RWPE2 (cell line): Measurements from ENCODE around the gene LARP6.
A peak's percentile ranks its signal among the peaks of the same experiment; 100 is the strongest.

ENCODE experiments used
- ATAC-seq: fragments of 200-7000 bp; cut with Tn5 transposase; 3 replicates; pipeline ENCODE4 v1.9.1; 2021; ENCODE audit warnings: low read depth
- DNase-seq: peaks from one replicate; pipeline ENCODE4 v3.0.0-alpha.2; 2020; ENCODE audit warnings: low spot score
- H3K27ac ChIP-seq: fragments of 450-650 bp; 2 replicates; pipeline ENCODE4 v1.5.1; 2017; ENCODE audit warnings: mild to moderate bottlenecking; ENCODE audit not compliant: poor library complexity, severe bottlenecking
- H3K27me3 ChIP-seq: fragments of 250-450 bp; sonication (Bioruptor Pico); 2 replicates; pipeline ENCODE4 v1.5.1; 2021; ENCODE audit warnings: mild to moderate bottlenecking, moderate library complexity; ENCODE audit not compliant: insufficient read depth, poor library complexity, severe bottlenecking
- H3K36me3 ChIP-seq: fragments of 250-450 bp; sonication (Bioruptor Pico); 2 replicates; pipeline ENCODE4 v1.5.1; 2020; ENCODE audit warnings: low read depth, mild to moderate bottlenecking, moderate library complexity
- H3K4me1 ChIP-seq: fragments of 250-450 bp; sonication (Bioruptor Pico); 2 replicates; pipeline ENCODE4 v1.5.1; 2021; ENCODE audit warnings: mild to moderate bottlenecking, moderate library complexity; ENCODE audit not compliant: insufficient read depth, poor library complexity, severe bottlenecking
- H3K4me3 ChIP-seq: fragments of 250-450 bp; sonication (Bioruptor Pico); 2 replicates; pipeline ENCODE4 v1.5.1; 2021; ENCODE audit warnings: mild to moderate bottlenecking, moderate library complexity; ENCODE audit not compliant: severe bottlenecking
- H3K9me3 ChIP-seq: fragments of 250-450 bp; sonication (Bioruptor Pico); 2 replicates; pipeline ENCODE4 v1.5.1; 2021; ENCODE audit warnings: mild to moderate bottlenecking, moderate library complexity; ENCODE audit not compliant: severe bottlenecking
- TF ChIP-seq, protein P1 (sequence below): fragments of 450-650 bp; IDR thresholded peaks from one replicate; pipeline ENCODE4 v1.5.1; 2017; ENCODE audit warnings: mild to moderate bottlenecking, moderate library complexity; ENCODE audit not compliant: poor library complexity, severe bottlenecking

The LARP6 gene

DNA sequence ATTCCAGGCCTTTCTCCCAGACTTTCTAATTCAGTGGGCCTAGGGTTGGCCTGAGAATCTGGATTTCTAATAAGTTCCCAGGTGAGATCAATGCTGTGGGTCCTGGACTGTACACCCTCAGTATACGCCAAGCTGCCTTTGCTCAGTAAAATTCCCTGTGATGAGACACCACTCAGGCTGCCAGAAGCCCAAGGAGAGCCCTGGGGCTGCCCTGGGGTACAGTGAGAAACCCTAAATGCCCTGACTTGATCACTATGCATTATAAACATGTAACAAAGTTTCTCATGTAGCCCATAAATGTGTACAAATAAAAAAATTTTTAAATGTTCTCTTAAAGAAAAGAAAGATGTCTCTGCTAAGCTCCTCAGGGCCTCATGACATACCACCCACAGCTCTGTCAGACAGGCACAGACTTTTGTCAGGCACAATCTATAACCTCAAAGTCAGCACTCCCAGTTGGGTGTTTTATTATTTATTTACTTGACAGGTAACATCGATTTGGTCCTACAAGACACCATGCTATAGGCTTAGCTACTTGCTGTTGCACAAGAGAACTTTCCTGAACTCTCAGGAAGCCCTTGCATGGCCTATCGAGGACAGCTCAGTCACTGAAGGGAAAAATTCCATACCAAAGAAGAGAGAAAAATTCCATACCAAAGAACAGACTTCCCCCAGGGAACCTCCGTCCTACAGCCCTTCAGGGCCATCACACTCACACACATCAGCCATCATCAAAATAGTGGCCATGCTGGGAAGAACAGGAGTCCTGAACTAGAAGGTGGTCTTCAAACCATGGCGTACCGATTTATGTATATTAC is 22.7 kb downstream of the LARP6 start:
- peaks cover 23% of the 10 kb centered on the region for H3K4me1 ChIP-seq
- no peak for ATAC-seq
- H3K9me3 ChIP-seq = no peaks in the 10 kb centered on the region
- no peak for DNase-seq
- no peak overlapping the region for H3K4me3 ChIP-seq
- no peak overlapping the region for H3K27ac ChIP-seq
- H3K36me3 ChIP-seq = peaks cover 45% of the 10 kb centered on the region
- TF ChIP-seq, protein P1, sequence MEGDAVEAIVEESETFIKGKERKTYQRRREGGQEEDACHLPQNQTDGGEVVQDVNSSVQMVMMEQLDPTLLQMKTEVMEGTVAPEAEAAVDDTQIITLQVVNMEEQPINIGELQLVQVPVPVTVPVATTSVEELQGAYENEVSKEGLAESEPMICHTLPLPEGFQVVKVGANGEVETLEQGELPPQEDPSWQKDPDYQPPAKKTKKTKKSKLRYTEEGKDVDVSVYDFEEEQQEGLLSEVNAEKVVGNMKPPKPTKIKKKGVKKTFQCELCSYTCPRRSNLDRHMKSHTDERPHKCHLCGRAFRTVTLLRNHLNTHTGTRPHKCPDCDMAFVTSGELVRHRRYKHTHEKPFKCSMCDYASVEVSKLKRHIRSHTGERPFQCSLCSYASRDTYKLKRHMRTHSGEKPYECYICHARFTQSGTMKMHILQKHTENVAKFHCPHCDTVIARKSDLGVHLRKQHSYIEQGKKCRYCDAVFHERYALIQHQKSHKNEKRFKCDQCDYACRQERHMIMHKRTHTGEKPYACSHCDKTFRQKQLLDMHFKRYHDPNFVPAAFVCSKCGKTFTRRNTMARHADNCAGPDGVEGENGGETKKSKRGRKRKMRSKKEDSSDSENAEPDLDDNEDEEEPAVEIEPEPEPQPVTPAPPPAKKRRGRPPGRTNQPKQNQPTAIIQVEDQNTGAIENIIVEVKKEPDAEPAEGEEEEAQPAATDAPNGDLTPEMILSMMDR = no peak
- H3K27me3 ChIP-seq = no peaks in the 10 kb centered on the region

DNA sequence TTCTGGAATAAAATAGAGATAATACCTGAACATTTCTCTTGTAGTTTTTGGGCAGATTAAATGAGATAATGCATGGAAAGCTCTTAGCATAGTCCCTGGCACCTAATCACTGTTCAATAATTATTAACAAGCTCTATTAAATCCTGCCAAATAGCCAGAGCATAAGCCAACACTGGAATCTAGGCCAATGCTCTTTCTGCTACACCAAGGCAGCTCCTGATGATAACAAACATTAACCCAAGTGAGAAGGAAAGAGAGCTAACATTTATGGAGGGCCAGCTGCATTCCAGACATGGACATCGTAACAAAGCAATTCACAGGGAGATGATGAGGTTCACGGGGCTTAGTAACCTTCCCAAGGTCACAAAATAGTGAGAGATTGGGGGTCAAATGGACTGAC is 23.3 kb downstream of the LARP6 start:
- no peak for DNase-seq
- Histone ChIP-seq H3K4me1 (peaks cover 29% of the 10 kb centered on the region), H3K4me3 (no peak overlapping the region), H3K9me3 (no peaks in the 10 kb centered on the region), H3K27me3 (no peaks in the 10 kb centered on the region), H3K36me3 (peaks cover 41% of the 10 kb centered on the region), H3K27ac (no peak overlapping the region)
- ATAC-seq = no peak
- TF ChIP-seq, protein P1 = no peak

DNA sequence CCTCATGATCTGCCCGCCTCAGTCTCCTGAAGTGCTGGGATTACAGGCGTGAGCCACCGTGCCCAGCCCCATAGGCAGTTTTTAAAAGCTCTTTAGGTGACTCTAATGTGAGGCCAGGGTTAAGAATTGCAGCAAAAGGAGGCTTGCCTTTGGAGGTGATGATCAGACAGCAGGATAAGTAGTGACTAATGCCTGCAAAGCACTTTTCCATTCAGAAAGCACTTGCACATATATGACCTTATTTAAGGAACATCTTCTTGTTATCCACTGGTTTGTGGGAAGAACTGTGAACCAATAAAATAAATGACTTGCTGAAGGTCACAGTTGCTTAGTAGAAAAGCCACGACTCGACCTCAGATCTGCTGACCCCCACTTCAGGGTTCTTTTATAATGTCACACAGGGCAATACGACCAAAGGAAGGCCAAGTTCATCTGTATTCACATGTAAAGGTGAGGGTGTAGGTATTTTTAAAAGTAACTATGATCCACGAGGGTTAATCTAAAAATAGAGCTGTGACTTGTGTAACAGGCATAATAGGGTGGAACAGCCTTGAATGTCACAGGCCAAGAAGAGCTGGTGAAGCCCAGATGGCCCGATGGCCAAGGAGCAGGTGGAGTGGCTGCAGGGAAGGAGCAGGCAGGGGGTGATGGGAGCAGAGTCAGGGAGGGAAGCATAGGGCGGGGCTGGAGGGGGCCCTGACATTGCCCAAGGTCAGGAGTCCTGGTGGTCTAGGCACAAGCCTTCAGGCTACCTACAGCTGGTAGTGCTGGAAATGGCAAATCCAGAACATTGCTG is 24.4 kb downstream of the LARP6 start:
- Histone ChIP-seq H3K4me1 (peaks cover 32% of the 10 kb centered on the region), H3K36me3 (peaks cover 31% of the 10 kb centered on the region), H3K9me3 (no peaks in the 10 kb centered on the region), H3K27ac (no peak overlapping the region), H3K27me3 (no peaks in the 10 kb centered on the region), H3K4me3 (no peak overlapping the region)
- no peak for DNase-seq
- TF ChIP-seq, protein P1 = no peak
- ATAC-seq = no peak

DNA sequence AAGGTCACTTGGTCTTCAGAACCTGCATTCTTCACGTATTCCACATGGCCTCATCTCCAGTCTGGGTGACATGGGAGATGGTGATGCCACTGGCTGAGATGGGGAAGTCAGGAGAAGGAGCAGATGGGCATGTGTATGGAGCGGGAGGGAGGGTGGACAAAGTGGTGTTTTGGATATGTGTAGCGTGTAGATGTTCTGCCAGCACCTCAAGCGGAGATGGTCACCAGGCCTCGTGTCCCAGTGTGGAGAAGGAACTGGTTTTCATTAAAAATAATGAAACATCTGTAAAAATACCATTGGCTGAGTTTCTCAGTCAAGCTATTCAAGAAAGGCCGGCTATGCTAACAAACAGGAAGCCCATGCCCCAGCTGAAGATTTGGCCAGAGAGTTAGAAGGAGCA is 26.2 kb downstream of the LARP6 start:
- no peak for DNase-seq
- no peaks in the 10 kb centered on the region for H3K27me3 ChIP-seq
- peak overlapping the region; percentile 64 for H3K27ac ChIP-seq
- H3K4me3 ChIP-seq = no peak overlapping the region
- H3K9me3 ChIP-seq = no peaks in the 10 kb centered on the region
- H3K36me3 ChIP-seq = peaks cover 18% of the 10 kb centered on the region
- ATAC-seq = no peak
- TF ChIP-seq, protein P1 = no peak
- H3K4me1 ChIP-seq = peaks cover 17% of the 10 kb centered on the region
